ENCODE measurements around the gene PDZRN3.

Gene PDZRN3

DNA sequence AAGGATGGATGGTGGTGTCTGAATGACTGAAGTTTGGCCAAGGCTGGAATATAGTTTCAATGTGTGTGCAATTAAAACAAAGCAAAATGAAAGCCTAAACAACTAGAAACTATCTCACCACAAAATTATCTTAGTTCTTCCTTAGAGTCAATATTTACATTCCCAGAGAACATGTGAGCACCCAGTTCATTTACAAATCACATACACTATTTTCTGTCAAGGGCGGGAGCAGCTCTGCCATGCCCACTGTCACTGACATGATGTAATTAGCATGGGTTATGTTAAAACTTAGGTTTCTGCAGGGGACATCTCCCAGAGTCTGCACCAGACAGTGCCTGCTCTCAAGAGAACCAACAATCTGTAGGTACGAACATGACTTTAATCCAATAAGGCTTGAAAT, 65.0 kb downstream of the PDZRN3 start:
- in situ Hi-C loops (cut with HindIII; ENCODE audit: low sequenced_read_pairs): no loop called here

DNA sequence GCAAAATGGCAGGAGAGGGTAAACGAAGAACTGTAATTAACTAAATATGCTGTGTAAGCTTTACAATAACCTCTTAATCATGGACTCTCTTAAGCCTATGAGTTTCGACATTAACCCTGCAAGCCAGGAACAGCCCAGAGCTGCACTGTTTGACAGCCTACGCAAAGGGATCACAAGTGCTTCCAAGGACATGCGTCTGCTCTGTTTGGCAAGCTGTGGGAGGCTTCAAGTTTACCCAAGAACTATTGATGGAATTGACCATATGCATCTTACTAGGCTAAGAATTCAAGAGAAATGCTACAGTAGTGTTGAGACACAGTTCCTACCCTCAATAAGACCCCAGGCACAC, 66.0 kb downstream of the PDZRN3 start:
- in situ Hi-C loops (cut with HindIII; ENCODE audit: low sequenced_read_pairs): no loop called here

DNA sequence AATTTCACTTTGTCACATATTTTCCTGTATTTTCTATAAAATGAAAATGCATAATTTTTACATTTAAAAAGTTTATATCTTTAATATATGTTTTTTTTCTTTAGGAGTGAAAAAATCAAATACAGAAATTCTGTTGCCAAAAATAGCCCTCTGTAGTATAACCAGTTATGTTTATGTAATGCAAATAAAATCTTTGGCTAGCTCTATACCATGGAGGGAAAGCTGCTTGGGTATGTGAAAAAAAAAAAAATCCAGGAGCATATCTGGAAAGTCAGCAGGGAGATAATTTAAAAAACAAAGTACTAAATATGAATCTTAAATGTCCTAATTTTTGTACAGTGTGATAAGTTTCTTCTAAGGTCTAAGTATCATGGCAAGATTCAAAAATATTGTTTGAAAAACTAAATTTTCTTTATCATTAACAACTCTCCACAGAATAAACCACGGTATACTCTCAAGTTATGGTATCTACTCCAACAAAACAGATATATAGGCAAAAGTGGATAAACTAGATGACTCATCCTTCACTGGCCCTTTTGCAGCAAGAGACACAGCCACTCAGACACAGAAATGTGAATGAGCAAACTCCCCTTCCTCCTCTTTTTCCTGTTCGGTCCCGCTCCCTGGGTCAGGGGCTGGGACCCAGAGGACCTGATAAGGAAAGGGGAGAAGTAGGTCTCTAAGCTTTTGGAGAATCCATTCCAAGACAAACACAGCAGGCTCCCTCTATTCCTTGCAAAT, 66.6 kb downstream of the PDZRN3 start:
- in situ Hi-C loops (cut with HindIII; ENCODE audit: low sequenced_read_pairs): no loop called here

DNA sequence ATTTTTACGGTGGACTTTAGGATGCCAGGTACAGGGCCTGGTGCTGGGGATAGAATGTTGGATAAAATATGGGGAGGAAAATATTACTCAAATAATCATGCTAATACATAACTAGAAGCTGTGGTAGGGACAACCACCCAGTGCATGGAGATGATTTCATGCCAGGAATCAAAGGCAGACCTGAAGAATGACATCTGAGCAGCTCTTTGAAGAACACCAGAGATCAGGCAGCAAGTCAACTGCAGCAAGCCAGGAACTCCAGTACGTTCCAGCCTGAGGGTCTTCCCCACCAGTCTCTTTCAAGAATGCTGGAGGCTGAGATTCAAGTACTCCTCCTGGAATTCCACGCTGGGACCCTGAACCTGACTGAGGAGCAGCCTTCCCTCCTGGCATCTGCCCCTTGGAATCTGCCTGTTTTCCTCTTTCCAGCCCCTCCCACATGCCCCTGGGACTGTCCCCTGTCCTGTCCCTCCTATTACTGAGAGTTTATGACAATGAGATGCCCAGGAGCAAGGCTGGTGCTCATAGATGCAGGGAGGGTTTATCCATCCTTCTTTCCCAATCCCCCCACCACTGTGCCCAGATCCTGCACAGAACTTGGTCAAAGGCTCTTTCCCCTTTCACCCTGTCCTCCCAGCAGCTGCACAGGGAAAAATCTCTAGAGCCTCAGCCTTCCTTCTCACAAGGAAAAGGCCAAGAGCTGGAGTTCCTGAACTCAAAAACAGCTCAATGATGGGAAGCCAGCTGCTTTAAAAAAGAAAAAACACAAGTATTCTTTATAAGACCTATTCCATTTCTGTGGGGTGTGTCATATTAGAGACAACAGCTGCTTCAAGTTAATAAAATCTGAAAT, 68.0 kb downstream of the PDZRN3 start:
- in situ Hi-C loops (cut with HindIII; ENCODE audit: low sequenced_read_pairs): no loop called here

DNA sequence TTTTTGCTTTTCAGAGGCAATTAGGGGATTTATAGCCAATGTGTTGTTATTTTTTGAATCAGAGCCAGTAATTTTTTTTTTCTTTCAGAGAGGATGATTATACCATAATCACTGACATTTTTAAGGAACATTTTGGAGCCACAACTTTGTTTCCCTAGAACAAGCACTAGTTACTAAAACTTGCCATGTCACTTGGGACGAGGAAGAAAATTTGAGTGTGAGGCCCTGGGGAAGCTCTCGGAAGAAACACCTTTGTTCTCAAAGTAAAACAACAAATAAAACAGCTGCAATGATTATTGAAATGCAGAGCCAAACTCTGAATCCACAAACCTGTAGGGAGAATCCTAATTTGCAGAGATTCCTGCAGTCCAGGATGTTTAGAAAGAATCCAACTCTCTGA, 69.7 kb downstream of the PDZRN3 start:
- in situ Hi-C loops (cut with HindIII; ENCODE audit: low sequenced_read_pairs): no loop called here

DNA sequence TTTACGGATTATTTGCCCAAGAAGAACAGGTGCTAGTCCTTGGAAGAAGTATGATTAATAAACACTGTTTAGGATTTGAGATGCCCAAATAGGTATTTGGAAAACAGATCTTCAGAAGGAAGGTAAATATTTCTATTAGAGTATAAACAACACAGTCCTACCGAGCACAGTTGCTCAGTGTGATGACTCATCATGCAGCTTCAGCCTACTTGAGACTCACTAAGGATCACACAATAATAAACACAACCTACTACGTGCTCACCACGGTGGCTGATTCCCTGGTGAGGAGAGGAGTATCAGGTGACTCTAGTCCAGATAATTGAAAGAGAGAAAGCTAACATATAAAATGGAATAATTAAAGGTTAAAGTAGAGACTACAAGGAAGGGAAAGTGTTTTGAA, 72.0 kb downstream of the PDZRN3 start:
- in situ Hi-C loops (cut with HindIII; ENCODE audit: low sequenced_read_pairs): no loop called here

DNA sequence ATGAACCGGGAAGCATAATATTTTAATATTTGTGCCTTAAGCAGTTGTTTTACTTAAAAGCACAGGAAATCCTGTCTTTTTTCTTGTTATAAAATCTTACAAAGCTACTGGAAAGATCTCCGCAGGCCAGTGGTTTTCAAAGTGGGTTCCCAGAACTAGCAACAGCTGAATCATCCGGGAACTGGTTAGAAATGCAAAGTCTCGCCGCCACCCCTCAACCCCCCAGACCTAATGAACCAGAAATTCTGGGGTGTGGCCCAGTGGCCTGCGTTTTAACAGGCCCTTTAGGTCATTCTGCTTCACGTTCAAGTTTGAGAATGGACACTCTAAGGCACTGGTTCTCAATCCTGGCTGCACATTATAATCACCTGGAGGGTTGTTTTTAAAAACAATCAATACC, 74.7 kb downstream of the PDZRN3 start:
- in situ Hi-C loops (cut with HindIII; ENCODE audit: low sequenced_read_pairs): no loop called here

DNA sequence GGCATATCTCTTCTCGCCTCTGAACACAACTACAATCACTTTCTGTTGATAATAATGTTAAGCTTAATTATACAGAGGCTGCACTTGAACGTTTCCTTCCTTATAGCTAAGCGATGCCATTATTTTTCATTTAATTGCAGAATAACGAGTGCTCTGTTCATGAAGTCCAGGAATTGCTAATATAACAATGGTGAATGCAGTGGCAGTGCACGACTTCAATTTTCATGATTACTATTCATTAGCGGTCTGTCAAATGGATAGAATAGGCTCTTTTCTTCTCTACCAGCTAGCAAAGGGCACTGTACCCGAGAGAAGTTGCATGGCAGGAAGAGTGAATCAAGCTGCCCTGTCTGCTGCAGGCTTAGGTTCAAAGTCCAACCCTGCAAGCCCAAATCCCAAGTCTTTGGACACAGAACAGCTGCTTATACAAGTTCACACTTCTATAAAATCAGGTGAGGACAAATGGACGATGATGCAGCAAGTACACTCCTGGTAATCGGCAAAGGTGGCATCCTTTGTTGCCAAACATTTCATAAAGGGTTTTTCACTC, 75.6 kb downstream of the PDZRN3 start:
- in situ Hi-C loops (cut with HindIII; ENCODE audit: low sequenced_read_pairs): no loop called here

DNA sequence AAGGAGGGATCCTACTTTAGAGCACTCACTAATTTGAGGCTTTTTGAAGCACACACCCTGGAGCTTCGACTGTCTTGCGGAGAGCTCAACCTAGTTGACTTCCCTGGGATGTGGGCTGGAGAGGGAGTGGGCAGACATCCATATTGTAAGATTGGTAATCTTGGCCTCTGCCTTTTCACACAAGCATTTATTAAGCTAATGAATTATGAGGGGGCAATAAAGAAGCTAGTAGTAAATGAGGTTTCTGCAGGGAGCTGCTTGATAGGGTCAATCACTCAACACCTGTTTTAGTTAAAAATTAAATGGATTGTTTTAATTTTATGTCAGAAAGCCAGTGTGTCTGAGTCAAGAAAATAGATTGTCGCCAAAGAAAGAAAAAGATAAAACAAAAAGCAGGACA, 76.3 kb downstream of the PDZRN3 start:
- in situ Hi-C loops (cut with HindIII; ENCODE audit: low sequenced_read_pairs): no loop called here

DNA sequence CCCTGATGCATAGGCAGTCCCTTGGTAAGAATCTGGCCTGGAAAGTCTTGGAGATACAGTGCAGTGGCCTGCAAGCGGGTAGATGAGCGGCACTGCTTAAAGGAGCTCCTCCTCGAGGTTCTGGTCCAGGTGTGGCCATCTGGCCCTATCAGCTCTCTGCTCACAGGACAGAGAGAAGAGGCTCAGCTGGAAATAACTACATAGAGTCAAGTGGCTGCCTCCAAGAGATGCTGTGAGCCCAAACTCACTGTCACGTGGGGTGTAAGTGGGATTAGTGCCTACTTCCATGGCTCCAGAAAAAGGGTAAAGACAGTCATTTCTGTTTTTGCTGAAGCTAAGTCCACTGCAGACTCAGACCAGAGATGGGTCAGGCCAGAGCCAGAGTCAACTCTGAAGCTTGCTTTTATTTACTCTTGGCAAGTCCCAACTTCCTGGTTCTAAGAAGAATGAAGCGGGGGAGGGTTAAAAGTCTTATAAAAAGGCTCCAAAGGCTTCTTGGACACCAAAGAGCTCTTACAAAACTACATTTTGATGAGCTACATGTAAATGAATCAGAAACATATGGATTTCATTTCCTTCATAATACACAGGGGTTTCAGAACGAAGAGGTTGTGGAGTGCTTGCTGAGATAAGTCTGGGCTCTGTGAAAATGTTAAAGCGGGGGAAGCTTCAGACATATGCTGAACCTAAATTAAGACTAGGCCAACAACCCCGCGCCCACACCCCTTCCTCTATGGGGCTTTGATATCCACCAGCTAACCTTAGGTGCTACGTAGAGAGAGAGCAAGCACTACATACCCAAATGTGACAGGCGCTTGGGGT, 77.1 kb downstream of the PDZRN3 start:
- in situ Hi-C loops (cut with HindIII; ENCODE audit: low sequenced_read_pairs): no loop called here

DNA sequence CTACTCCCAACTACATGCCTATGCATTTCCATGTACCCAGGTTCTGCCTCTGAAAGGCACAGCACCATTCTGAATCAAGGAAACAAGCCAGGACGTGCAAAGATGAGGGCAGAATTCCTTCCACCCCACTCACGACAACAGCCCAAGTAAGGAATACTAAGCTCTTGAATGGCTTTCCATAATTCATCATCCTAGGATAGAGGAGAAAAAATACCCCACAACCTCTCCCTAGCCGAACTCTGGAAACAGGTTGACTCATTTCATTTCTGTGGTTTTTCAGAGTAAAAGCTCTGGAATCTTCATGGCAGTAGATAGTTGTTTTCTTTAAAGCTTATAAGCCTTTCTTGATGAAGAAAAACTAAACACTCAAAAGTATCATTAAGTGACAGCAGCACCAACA, 77.8 kb downstream of the PDZRN3 start:
- in situ Hi-C loops (cut with HindIII; ENCODE audit: low sequenced_read_pairs): no loop called here

DNA sequence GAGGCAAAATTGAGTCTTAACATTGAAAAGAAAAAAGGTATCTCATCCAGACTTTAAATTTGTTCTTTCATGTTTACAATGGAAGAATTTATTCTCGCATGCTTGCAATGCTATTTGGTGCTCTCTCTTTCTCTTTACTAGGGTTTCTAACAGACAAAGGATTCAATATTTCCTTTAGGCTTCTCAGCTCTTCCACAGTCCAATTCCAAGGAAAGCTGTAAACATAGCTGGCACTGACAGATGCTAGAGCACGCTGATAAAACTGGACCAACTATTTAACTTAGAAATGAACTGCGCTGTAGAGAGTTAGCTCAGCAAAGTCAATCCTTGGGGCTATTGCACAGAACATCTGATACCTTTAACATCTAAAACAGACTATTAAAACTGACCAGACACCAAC, 81.3 kb downstream of the PDZRN3 start:
- in situ Hi-C loops (cut with HindIII; ENCODE audit: low sequenced_read_pairs): no loop called here

DNA sequence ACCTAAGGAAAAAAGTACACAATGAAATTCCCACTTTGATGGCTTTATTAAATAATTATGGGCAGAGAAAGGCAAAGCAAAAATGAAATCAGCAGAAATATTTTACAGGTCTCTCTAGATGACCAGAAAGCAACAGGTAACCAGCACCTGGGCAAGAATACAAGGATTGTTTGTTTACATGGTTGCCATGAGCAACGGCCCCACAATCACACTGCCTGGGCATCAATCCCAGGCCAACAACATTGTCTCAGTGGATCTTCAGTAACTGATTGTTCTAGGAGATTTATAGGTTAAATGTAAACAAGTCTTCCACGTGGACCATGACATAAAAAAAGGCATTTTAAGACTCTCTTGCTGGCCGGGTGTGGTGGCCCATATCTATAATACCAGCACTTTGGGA, 82.6 kb downstream of the PDZRN3 start:
- in situ Hi-C loops (cut with HindIII; ENCODE audit: low sequenced_read_pairs): no loop called here

DNA sequence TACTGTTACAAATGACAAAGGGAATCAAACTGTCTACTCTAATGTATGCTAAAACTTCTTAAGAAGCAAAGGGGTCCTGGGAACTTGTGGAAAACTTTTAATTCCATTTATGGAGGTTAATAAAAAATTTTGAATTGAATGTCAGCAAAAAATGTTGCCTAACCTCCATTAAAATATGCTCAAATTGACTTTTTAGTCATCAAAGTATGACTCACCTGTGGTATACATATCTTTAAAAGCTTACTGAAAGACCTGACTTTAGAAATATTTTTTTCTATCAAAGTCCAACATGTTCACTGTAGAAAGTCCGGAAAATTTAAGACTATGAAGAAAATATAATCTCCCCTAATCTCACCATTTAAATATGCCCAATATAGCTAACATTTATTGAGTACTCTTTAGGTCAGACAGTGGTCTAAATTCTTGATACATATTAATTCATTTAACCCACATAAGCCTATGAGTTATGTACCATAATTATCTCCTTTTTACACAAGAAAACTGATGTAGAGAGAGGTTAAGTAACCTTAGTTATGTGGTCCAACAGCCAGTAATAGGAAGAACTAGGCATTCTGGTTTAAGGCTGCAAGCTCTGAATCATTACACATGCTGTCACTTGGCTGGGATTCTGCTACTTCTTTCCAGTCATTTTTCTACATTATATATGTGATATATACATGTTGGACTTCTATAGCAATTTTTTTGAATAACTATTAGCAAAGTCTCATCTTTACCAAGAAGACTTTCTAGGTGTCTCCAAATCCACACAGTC, 83.6 kb downstream of the PDZRN3 start:
- in situ Hi-C loops (cut with HindIII; ENCODE audit: low sequenced_read_pairs): no loop called here

DNA sequence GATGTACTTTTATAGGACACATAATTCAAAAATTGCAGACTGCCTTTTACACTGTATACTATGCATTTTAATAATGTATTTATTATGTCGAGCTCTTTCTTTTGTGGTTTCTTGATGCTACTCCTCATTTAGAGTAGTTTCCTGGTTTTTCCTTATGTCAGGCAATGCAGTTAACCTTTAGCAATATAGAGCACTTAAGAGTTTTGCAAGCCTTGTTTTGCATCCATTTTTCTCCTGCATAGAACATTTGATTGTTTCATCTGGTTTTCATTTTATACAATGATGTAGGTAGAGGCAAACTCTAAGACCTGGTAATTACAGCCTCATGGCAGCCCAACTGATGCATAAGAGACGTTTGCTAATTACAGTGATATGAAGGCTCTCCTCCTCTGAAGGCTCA, 86.3 kb downstream of the PDZRN3 start:
- in situ Hi-C loops (cut with HindIII; ENCODE audit: low sequenced_read_pairs): no loop called here

DNA sequence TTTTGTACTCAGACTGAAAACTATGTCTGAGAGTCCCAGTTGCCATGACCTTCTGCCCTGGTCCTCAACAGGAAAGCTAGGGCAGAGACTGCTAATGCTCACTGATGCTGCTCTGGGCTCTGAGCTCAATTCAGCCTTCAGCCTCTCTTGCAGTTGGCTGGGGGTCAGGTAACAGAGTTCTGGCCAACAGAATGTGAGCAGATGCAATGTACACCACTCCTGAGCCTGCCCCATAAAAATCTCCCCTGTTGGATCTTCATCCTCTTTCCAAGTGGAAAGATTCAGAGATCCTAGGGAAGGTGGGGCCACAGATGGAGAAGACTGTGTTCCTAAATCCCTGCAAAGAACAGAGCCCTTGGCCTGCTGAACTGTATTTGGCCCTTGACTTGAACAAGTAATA, 87.8 kb downstream of the PDZRN3 start:
- in situ Hi-C loops (cut with HindIII; ENCODE audit: low sequenced_read_pairs): no loop called here

DNA sequence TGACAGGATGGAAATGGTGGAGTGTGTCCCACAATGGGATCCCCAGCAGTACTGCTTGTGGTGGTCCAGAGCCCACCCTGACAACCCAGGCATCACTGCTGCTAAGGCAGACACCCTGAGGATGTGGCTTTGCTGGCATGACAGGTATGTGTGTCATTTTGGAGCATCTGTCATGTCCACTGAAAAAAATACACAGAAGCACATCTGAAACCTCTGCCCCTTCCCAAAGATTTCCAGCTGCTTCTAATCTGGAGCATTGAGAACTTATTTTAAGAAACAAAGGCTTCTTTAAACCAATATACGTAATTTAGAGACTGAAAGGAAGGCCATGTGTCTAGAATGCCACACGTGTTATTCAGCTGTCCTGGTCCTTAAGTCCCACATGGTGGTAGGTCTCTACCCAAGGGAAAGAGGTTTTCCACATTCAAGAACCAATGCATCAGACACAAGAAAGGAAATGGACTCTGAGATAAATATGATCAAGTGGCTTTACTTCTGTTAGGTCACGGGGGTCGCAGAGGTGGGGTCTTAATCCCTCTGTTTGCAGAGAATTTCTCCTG, 88.3 kb downstream of the PDZRN3 start:
- in situ Hi-C loops (cut with HindIII; ENCODE audit: low sequenced_read_pairs): no loop called here

DNA sequence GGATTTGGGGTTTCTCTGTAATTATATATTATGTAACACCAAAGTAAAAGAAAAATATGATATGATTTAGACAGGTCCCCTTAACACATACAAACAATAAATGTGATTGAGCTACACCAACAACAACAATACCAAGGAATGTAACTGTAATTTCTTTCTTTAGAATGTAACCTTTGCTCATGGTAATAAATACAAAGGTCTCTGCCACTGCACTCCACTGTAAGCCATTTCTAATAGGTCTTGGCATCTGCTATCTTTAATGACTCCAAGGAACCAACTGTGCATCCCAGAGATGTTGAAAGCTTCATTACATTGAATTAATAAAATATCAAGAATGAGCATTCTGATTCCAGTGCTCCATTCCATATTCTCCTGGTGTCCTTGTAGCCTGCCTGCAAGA, 88.8 kb downstream of the PDZRN3 start:
- in situ Hi-C loops (cut with HindIII; ENCODE audit: low sequenced_read_pairs): no loop called here

DNA sequence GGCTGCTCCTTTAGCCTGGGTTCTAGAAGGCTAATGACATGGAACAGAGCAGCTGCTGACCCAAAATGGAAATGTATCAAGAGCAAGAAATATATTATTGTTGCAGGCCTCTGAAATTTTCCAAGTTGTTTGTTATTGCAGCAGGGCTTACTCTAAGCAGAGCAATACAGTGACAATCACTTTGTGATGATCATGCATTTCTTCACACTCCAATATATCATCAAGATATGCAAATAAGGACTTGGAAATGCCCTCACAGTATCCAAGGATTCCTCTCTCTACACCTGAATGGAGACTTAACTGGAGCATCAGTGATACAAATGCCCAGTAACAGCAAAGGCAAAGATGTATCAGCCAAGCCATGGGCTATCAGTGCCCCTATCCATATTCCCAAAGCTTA, 89.6 kb downstream of the PDZRN3 start:
- in situ Hi-C loops (cut with HindIII; ENCODE audit: low sequenced_read_pairs): no loop called here

DNA sequence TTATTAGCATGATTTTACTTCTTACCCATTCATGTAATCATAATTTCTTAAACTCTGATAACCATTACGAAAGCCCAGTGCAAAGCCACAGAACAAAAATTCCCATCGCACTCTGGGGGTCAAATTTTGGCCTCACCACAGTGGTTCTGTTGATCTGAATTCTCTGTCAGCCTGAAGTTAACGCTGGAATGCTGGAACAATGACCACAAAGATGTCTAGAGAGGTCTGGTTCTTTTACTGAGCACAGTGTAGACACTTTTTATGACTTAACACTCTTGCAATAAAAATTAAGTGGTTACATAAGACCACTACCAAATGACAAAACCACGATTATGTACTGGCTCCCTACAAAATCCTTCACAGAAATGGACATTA, 94.7 kb downstream of the PDZRN3 start:
- in situ Hi-C loops (cut with HindIII; ENCODE audit: low sequenced_read_pairs): no loop called here
